ENCODE results near the gene DAB2IP. TPM values are rescaled to one million over a fixed set of nuclear protein-coding genes. Genes with fewer than 3 reads are reported as not detected.
A peak's percentile ranks its signal among the peaks of the same experiment; 100 is the strongest.

The DAB2IP gene
- total RNA-seq, 1 donor from 2014 or later, result 41.7 TPM

DNA sequence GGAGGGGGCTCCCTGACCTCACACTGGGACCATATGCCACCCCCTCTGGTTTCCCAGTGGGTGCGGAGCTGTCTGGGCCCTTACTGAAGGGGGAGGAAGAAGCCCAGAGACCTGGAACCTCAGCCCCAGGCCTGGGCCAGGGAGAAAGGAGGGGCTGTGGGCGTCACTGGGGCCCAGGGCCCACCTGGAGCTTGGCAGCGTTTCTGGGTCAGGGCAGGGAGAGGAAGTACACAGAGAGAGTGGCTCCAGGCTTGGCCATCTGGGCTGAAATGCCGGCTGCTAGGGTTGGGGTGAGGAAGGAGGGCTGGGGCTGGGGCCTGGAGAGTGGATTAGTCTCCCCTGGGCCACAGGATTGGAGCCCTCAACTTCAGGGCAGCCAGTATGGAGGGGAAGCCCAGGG is 6.4 kb upstream of the DAB2IP start:
- Histone ChIP-seq H3K79me2 (ENCODE audit: insufficient read depth, low read length) (no peaks in the 10 kb centered on the region), H3K27me3 (ENCODE audit: insufficient read depth, low read length) (peaks cover 3% of the 10 kb centered on the region), H2AFZ (ENCODE audit: low read depth, low read length) (no peak overlapping the region), H3K9me3 (ENCODE audit: insufficient read depth, low read depth, low read length) (no peaks in the 10 kb centered on the region), H3K4me1 (ENCODE audit: insufficient read depth, low read length) (peaks cover 1% of the 10 kb centered on the region), H3K27ac (ENCODE audit: low read depth, low read length) (no peak overlapping the region), H3K4me2 (ENCODE audit: low read length) (no peak overlapping the region), H3K4me3 (ENCODE audit: insufficient read depth, low read depth, low read length) (no peak overlapping the region), H4K20me1 (ENCODE audit: insufficient read depth, low read length) (peaks cover 20% of the 10 kb centered on the region), H3K9ac (ENCODE audit: low read length) (no peak overlapping the region), H3K36me3 (ENCODE audit: insufficient read depth, low read length) (no peaks in the 10 kb centered on the region)
- H3K9me3 Mint-ChIP-seq (ENCODE audit: unreplicated experiment), result no peaks in the 10 kb centered on the region
- H3K27me3 Mint-ChIP-seq (ENCODE audit: low read depth, unreplicated experiment), result peaks cover 11% of the 10 kb centered on the region
- H3K4me1 Mint-ChIP-seq (ENCODE audit: low read depth, unreplicated experiment), result peaks cover 6% of the 10 kb centered on the region
- no peak overlapping the region for H3K4me3 Mint-ChIP-seq (ENCODE audit: unreplicated experiment)
- FAIRE-seq, result no peak
- no peak for DNase-seq (ENCODE audit: low read depth)
- H3K36me3 Mint-ChIP-seq (ENCODE audit: low read depth, unreplicated experiment), result no peaks in the 10 kb centered on the region
- TF ChIP-seq EZH2 (IDR thresholded peaks at IDR 0.05; ENCODE audit: insufficient read depth, low read length), result no peak
- TF ChIP-seq, protein P1, sequence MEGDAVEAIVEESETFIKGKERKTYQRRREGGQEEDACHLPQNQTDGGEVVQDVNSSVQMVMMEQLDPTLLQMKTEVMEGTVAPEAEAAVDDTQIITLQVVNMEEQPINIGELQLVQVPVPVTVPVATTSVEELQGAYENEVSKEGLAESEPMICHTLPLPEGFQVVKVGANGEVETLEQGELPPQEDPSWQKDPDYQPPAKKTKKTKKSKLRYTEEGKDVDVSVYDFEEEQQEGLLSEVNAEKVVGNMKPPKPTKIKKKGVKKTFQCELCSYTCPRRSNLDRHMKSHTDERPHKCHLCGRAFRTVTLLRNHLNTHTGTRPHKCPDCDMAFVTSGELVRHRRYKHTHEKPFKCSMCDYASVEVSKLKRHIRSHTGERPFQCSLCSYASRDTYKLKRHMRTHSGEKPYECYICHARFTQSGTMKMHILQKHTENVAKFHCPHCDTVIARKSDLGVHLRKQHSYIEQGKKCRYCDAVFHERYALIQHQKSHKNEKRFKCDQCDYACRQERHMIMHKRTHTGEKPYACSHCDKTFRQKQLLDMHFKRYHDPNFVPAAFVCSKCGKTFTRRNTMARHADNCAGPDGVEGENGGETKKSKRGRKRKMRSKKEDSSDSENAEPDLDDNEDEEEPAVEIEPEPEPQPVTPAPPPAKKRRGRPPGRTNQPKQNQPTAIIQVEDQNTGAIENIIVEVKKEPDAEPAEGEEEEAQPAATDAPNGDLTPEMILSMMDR (IDR thresholded peaks at IDR 0.05; ENCODE audit: insufficient read depth, low read depth, low read length), result no peak
- H3K27ac Mint-ChIP-seq (ENCODE audit: unreplicated experiment), result no peak overlapping the region

DNA sequence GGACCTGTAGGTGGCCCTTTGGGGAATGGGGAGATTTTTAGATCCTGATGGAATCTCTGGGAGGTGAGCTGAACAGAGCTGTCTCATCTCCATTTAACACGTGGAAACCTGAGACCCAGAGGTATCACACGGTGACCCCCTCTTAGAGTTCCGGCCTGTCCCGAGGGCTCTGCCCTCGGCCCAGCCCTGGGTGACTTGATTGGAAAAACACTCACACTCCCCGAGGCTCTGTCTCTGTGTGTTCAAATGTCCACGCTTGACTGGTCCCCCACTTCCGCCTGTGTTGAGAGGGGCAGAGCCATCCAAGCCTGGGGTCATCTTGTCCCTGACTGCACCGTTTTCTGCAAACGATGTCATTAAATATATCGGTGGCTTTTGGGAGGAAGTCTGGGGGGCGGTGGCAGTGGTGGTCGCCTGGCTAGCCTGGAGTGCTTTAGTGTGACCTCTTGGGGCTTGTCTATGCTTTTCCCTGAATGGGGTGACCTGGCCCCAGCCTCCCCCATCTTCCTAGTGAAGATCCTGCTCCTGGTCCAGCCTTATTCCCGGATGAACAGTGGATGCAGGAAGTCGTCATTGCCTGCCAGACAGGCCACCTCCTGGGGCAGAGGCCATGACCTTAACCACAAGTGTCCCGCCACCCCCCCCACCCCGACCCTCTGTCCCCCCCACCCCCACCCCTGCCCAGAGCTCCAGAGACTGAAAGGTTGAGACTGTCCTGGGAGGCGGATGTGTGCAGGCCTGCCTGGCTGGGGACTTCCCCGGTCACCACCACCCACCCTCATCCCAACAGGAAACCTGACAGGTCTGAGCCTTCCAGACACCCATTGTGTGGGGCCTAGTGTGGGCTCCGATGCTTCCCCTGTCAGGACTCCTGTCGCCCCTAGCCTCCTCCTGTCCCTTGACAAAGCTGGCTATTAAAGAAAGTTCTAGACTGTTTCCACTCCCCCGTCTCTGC is 5.3 kb upstream of the DAB2IP start:
- Mint-ChIP-seq H3K4me1 (ENCODE audit: low read depth, unreplicated experiment) (peaks cover 12% of the 10 kb centered on the region), H3K27ac (ENCODE audit: unreplicated experiment) (peak overlapping the region; percentile 62), H3K27me3 (ENCODE audit: low read depth, unreplicated experiment) (peaks cover 11% of the 10 kb centered on the region), H3K36me3 (ENCODE audit: low read depth, unreplicated experiment) (no peaks in the 10 kb centered on the region), H3K4me3 (ENCODE audit: unreplicated experiment) (no peak overlapping the region), H3K9me3 (ENCODE audit: unreplicated experiment) (no peaks in the 10 kb centered on the region)
- H3K36me3 ChIP-seq (ENCODE audit: insufficient read depth, low read length), result no peaks in the 10 kb centered on the region
- H2AFZ ChIP-seq (ENCODE audit: low read depth, low read length), result no peak overlapping the region
- DNase-seq (ENCODE audit: low read depth) (no peak), FAIRE-seq (no peak)
- peaks cover 13% of the 10 kb centered on the region for H3K4me1 ChIP-seq (ENCODE audit: insufficient read depth, low read length)
- no peak overlapping the region for H3K9ac ChIP-seq (ENCODE audit: low read length)
- H3K27ac ChIP-seq (ENCODE audit: low read depth, low read length), result no peak overlapping the region
- no peak overlapping the region for H3K4me2 ChIP-seq (ENCODE audit: low read length)
- no peaks in the 10 kb centered on the region for H3K9me3 ChIP-seq (ENCODE audit: insufficient read depth, low read depth, low read length)
- H3K27me3 ChIP-seq (ENCODE audit: insufficient read depth, low read length), result peaks cover 10% of the 10 kb centered on the region
- TF ChIP-seq EZH2 (IDR thresholded peaks at IDR 0.05; ENCODE audit: insufficient read depth, low read length), result no peak
- TF ChIP-seq, protein P1 (IDR thresholded peaks at IDR 0.05; ENCODE audit: insufficient read depth, low read depth, low read length), result no peak
- peaks cover 20% of the 10 kb centered on the region for H4K20me1 ChIP-seq (ENCODE audit: insufficient read depth, low read length)
- no peak overlapping the region for H3K4me3 ChIP-seq (ENCODE audit: insufficient read depth, low read depth, low read length)
- no peaks in the 10 kb centered on the region for H3K79me2 ChIP-seq (ENCODE audit: insufficient read depth, low read length)

GRCh38 chr9:121646992-121647391 is 4.4 kb upstream of the DAB2IP start:
- H3K4me3 ChIP-seq (ENCODE audit: insufficient read depth, low read depth, low read length), result no peak overlapping the region
- H3K27me3 Mint-ChIP-seq (ENCODE audit: low read depth, unreplicated experiment), result peaks cover 11% of the 10 kb centered on the region
- no peak overlapping the region for H2AFZ ChIP-seq (ENCODE audit: low read depth, low read length)
- no peaks in the 10 kb centered on the region for H3K9me3 ChIP-seq (ENCODE audit: insufficient read depth, low read depth, low read length)
- peaks cover 12% of the 10 kb centered on the region for H3K4me1 Mint-ChIP-seq (ENCODE audit: low read depth, unreplicated experiment)
- no peak overlapping the region for H3K4me2 ChIP-seq (ENCODE audit: low read length)
- H3K9ac ChIP-seq (ENCODE audit: low read length), result no peak overlapping the region
- H3K27me3 ChIP-seq (ENCODE audit: insufficient read depth, low read length), result peaks cover 10% of the 10 kb centered on the region
- no peaks in the 10 kb centered on the region for H3K9me3 Mint-ChIP-seq (ENCODE audit: unreplicated experiment)
- H3K27ac Mint-ChIP-seq (ENCODE audit: unreplicated experiment), result no peak overlapping the region
- H3K36me3 ChIP-seq (ENCODE audit: insufficient read depth, low read length), result no peaks in the 10 kb centered on the region
- no peaks in the 10 kb centered on the region for H3K79me2 ChIP-seq (ENCODE audit: insufficient read depth, low read length)
- FAIRE-seq, result no peak
- TF ChIP-seq, protein P1 (IDR thresholded peaks at IDR 0.05; ENCODE audit: insufficient read depth, low read depth, low read length), result no peak
- no peak for TF ChIP-seq EZH2 (IDR thresholded peaks at IDR 0.05; ENCODE audit: insufficient read depth, low read length)
- H3K27ac ChIP-seq (ENCODE audit: low read depth, low read length), result no peak overlapping the region
- no peak overlapping the region for H3K4me3 Mint-ChIP-seq (ENCODE audit: unreplicated experiment)
- H4K20me1 ChIP-seq (ENCODE audit: insufficient read depth, low read length), result peaks cover 20% of the 10 kb centered on the region
- no peaks in the 10 kb centered on the region for H3K36me3 Mint-ChIP-seq (ENCODE audit: low read depth, unreplicated experiment)
- no peak for DNase-seq (ENCODE audit: low read depth)
- peaks cover 19% of the 10 kb centered on the region for H3K4me1 ChIP-seq (ENCODE audit: insufficient read depth, low read length)
